ENCODE results near the gene LYRM2. TPM values are rescaled to one million over a fixed set of nuclear protein-coding genes. Genes with fewer than 3 reads are reported as not detected.
A peak's percentile ranks its signal among the peaks of the same experiment; 100 is the strongest.
"Not testable (repeated sequence)": the region's sequence is repeated elsewhere in the genome, so short reads cannot be mapped to it uniquely, and the experiment has no call there.

The LYRM2 gene
- total RNA-seq, 1 donor from 2014 or later: 32.9 TPM

GRCh38 chr6:89644864-89645263, 6.3 kb upstream of the LYRM2 start:
- TF ChIP-seq, protein P1, sequence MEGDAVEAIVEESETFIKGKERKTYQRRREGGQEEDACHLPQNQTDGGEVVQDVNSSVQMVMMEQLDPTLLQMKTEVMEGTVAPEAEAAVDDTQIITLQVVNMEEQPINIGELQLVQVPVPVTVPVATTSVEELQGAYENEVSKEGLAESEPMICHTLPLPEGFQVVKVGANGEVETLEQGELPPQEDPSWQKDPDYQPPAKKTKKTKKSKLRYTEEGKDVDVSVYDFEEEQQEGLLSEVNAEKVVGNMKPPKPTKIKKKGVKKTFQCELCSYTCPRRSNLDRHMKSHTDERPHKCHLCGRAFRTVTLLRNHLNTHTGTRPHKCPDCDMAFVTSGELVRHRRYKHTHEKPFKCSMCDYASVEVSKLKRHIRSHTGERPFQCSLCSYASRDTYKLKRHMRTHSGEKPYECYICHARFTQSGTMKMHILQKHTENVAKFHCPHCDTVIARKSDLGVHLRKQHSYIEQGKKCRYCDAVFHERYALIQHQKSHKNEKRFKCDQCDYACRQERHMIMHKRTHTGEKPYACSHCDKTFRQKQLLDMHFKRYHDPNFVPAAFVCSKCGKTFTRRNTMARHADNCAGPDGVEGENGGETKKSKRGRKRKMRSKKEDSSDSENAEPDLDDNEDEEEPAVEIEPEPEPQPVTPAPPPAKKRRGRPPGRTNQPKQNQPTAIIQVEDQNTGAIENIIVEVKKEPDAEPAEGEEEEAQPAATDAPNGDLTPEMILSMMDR (conservative IDR thresholded peaks at IDR 0.05): no peak
- peaks cover 3% of the 10 kb centered on the region for H3K4me1 Mint-ChIP-seq (ENCODE audit: unreplicated experiment)
- no peaks in the 10 kb centered on the region for H3K27me3 Mint-ChIP-seq
- peak overlapping the region; percentile 5 for H3K4me3 Mint-ChIP-seq
- H3K36me3 Mint-ChIP-seq: peaks cover 31% of the 10 kb centered on the region
- no peaks in the 10 kb centered on the region for H3K9me3 Mint-ChIP-seq
- no peak for DNase-seq (ENCODE audit: extremely low spot score, unreplicated experiment)
- H3K27ac Mint-ChIP-seq: peak overlapping the region; percentile 57

DNA sequence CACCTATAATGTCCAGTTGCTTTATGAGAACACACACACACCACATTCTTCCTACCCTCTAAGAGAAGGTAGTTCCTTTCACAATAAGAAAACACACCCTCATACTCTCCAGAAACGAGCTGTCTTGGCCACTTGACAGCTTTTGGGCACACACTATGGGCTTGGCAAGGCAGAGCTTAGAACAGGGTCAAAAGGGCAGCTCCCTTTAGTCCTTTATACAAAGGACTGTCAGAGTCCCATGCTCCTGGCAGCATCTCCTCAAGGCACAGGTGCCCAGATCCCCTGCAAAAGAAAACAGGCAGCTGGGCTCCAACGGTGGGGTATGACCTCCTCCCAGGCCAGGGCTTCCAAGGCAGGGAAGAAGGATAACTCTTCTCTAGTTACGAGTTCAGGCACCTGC, 4.9 kb upstream of the LYRM2 start:
- TF ChIP-seq, protein P1 (conservative IDR thresholded peaks at IDR 0.05): no peak
- peaks cover 31% of the 10 kb centered on the region for H3K36me3 Mint-ChIP-seq
- H3K4me3 Mint-ChIP-seq: no peak overlapping the region
- no peaks in the 10 kb centered on the region for H3K27me3 Mint-ChIP-seq
- H3K27ac Mint-ChIP-seq: no peak overlapping the region
- no peak for DNase-seq (ENCODE audit: extremely low spot score, unreplicated experiment)
- H3K9me3 Mint-ChIP-seq: no peaks in the 10 kb centered on the region
- peaks cover 15% of the 10 kb centered on the region for H3K4me1 Mint-ChIP-seq (ENCODE audit: unreplicated experiment)

DNA sequence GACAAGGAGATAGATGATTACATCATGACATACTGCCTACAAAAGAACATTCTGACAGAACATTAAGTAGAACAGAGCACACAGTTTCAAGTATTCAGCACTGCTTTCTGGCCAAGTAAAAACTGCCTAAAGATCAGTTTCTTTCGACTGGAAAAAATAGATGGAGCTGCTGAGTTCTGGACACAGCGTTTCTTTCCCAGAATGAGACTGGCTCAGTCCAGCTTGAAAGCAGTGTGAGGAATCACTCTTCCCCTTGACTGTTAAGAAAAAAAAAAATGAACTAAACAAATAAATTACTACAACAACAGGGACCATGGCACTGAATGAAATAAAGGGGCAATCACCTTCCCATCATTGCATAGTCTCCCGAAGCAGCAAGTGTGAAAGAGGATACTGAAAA, 4.4 kb upstream of the LYRM2 start:
- Mint-ChIP-seq H3K36me3 (peaks cover 31% of the 10 kb centered on the region), H3K27me3 (no peaks in the 10 kb centered on the region), H3K9me3 (no peaks in the 10 kb centered on the region), H3K4me1 (ENCODE audit: unreplicated experiment) (peaks cover 19% of the 10 kb centered on the region), H3K27ac (no peak overlapping the region), H3K4me3 (no peak overlapping the region)
- DNase-seq (ENCODE audit: extremely low spot score, unreplicated experiment): no peak
- TF ChIP-seq, protein P1 (conservative IDR thresholded peaks at IDR 0.05): no peak

DNA sequence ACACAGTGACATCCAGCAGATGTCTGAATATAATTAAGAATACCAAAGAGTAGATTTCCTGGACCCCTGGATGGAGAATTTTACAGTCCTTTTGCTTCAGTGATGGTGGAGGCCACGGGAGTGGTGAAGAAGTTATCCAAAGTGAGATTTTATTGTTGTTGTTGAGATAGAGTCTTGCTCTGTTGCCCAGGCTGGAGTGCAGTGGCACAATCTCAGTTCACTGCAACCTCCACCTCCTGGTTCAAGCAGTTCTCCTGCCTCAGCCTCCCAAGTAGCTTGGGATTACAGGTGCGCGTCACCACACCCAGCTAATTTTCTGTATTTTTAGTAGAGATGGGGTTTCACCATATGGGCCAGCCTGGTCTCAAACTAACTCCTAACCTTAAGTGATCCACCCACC, 3.0 kb upstream of the LYRM2 start:
- DNase-seq (ENCODE audit: extremely low spot score, unreplicated experiment); H3K4me3 Mint-ChIP-seq; H3K9me3 Mint-ChIP-seq; H3K27me3 Mint-ChIP-seq; H3K27ac Mint-ChIP-seq: not testable (repeated sequence)
- peaks cover 23% of the 10 kb centered on the region for H3K4me1 Mint-ChIP-seq (ENCODE audit: unreplicated experiment)
- peaks cover 21% of the 10 kb centered on the region for H3K36me3 Mint-ChIP-seq

- Mint-ChIP-seq H3K9me3 (no peaks in the 10 kb centered on the region), H3K36me3 (peaks cover 22% of the 10 kb centered on the region), H3K27ac (peak overlapping the region; percentile 71), H3K27me3 (no peaks in the 10 kb centered on the region), H3K4me1 (ENCODE audit: unreplicated experiment) (peaks cover 23% of the 10 kb centered on the region), H3K4me3 (no peak overlapping the region)
- DNase-seq (ENCODE audit: extremely low spot score, unreplicated experiment): no peak
- TF ChIP-seq, protein P1 (conservative IDR thresholded peaks at IDR 0.05): no peak
Measured at GRCh38 chr6:89640804-89641203, 2.3 kb upstream of the LYRM2 start.

DNA sequence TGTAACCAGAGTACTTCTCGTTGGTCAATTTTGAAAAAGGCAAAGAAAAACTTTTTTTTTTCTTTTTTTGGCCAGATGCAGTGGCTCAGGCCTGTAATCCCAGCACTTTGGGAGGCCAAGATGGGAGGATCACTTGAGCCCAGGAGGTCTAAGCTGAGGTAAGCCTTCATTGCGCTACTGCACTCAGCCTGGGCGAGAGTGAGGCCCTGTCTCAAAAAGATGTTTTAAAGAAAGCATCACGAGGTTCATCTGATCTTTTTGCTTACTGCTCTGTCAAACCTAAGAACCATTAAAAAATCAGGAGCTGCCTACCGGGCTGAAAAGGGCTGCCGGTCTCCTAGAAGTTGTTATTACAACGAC, 607 bp downstream of the LYRM2 start:
- Mint-ChIP-seq H3K4me1 (ENCODE audit: unreplicated experiment) (peaks cover 23% of the 10 kb centered on the region), H3K36me3 (peaks cover 18% of the 10 kb centered on the region), H3K27ac (peak overlapping the region; percentile 94), H3K4me3 (peak overlapping the region; percentile 97), H3K9me3 (no peaks in the 10 kb centered on the region), H3K27me3 (no peaks in the 10 kb centered on the region)
- no peak for DNase-seq (ENCODE audit: extremely low spot score, unreplicated experiment)
- TF ChIP-seq, protein P1 (conservative IDR thresholded peaks at IDR 0.05): no peak

GRCh38 chr6:89636412-89636811, 2.1 kb downstream of the LYRM2 start:
- H3K27me3 Mint-ChIP-seq; H3K9me3 Mint-ChIP-seq; DNase-seq (ENCODE audit: extremely low spot score, unreplicated experiment); H3K27ac Mint-ChIP-seq: not testable (repeated sequence)
- H3K4me1 Mint-ChIP-seq (ENCODE audit: unreplicated experiment): peaks cover 23% of the 10 kb centered on the region
- H3K36me3 Mint-ChIP-seq: peaks cover 17% of the 10 kb centered on the region
- peak overlapping the region; percentile 23 for H3K4me3 Mint-ChIP-seq
